GDM1 (cell line): ENCODE data around the gene GABARAPL1.
"Not testable (repeated sequence)": the region's sequence is repeated elsewhere in the genome, so short reads cannot be mapped to it uniquely, and the experiment has no call there.

ENCODE experiments used
- DNase-seq: peaks from one replicate; lab custom pipeline; 2025; lab: John Stamatoyannopoulos, UW

Gene GABARAPL1

GRCh38 chr12:10212739-10213131, at the start of gene GABARAPL1:
GABARAPL1 (plus strand) TSS chr12:10212877; CDS start chr12:10213130, 253 bp downstream.
- peak; percentile 3 for DNase-seq

- DNase-seq, result no peak
These were observed 49.6 kb upstream of the GABARAPL1 start for GRCh38 chr12:10163084-10163483.

- DNase-seq, result no peak
These were observed 47.3 kb upstream of the GABARAPL1 start for GRCh38 chr12:10165421-10165820.

- DNase-seq, result no peak
These were observed 45.1 kb upstream of the GABARAPL1 start for GRCh38 chr12:10167599-10167998.

- no peak for DNase-seq
These were observed 43.6 kb upstream of the GABARAPL1 start for GRCh38 chr12:10169104-10169503.

GRCh38 chr12:10170216-10170615, 42.5 kb upstream of the GABARAPL1 start:
- no peak for DNase-seq

GRCh38 chr12:10171973-10172728, 40.5 kb upstream of the GABARAPL1 start, which contains the start of gene OLR1:
OLR1 (minus strand) TSS chr12:10172132; CDS start chr12:10172077, 55 bp downstream.
- no peak for DNase-seq

GRCh38 chr12:10174986-10175614, 37.6 kb upstream of the GABARAPL1 start:
- no peak for DNase-seq

- DNase-seq, result no peak
These were observed 36.6 kb upstream of the GABARAPL1 start for GRCh38 chr12:10175846-10176636.

GRCh38 chr12:10178821-10179220, 33.9 kb upstream of the GABARAPL1 start, which contains the start of gene TMEM52B:
TMEM52B (plus strand) TSS chr12:10179032; CDS start chr12:10179575, 543 bp downstream.
- no peak for DNase-seq

GRCh38 chr12:10179776-10180181, 32.9 kb upstream of the GABARAPL1 start:
- DNase-seq, result no peak

- no peak for DNase-seq
These were observed 30.2 kb upstream of the GABARAPL1 start for GRCh38 chr12:10182354-10183049.

- no peak for DNase-seq
These were observed 28.3 kb upstream of the GABARAPL1 start for GRCh38 chr12:10184261-10184843.

- no peak for DNase-seq
These were observed 26.4 kb upstream of the GABARAPL1 start for GRCh38 chr12:10186299-10186698.

- DNase-seq, result not testable (repeated sequence)
These were observed 25.7 kb upstream of the GABARAPL1 start for GRCh38 chr12:10186958-10187357.

GRCh38 chr12:10189653-10190052, 23.0 kb upstream of the GABARAPL1 start:
- no peak for DNase-seq

GRCh38 chr12:10190558-10191388, 21.9 kb upstream of the GABARAPL1 start:
- DNase-seq, result peak; percentile 4

GRCh38 chr12:10191865-10192264, 20.8 kb upstream of the GABARAPL1 start:
- DNase-seq, result no peak

- no peak for DNase-seq
These were observed 18.5 kb upstream of the GABARAPL1 start for GRCh38 chr12:10194160-10194670.

GRCh38 chr12:10196210-10196609, 16.5 kb upstream of the GABARAPL1 start:
- DNase-seq, result no peak
